ENCODE results near the gene KCNJ12. TPM values are rescaled to one million over a fixed set of nuclear protein-coding genes. Genes with fewer than 3 reads are reported as not detected.
"Not testable (repeated sequence)": the region's sequence is repeated elsewhere in the genome, so short reads cannot be mapped to it uniquely, and the experiment has no call there.

The KCNJ12 gene
- total RNA-seq, 2 donors from 2014 or later: 12.0 to 17.3 TPM

DNA sequence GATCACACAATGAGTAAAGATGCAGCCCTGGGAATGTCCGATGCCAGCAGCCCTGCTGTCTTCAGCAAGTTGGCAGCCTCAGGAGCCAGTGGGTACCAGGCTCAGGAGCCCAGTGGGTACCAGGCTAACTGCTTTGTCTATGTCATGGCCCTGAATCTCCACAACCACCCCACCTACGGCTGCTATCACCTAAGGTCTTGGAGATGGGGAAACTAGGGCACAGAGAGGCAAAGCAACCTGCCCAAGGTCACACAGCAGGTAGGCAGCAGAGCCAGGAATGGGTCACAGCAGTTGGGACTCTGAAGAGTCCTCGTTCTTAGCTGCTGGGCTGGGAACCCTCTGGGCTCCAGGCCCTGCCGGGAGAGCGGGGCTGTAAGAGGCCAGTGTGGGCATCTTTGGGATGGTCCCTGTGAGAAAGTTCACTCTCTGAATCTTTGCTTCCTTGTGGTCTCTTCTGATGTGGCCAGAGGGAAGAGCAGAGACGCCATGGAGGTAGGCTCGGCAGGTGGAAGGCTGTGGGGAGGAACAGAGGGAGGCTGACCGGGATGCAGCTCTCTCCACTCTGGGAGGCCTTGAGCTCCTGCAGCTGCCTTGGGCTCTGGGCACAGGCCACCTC lies 34.1 kb upstream of the KCNJ12 start:
- H3K4me3 ChIP-seq; H3K27me3 ChIP-seq; H3K9me3 ChIP-seq; H3K36me3 ChIP-seq; H3K27ac ChIP-seq; DNase-seq (ENCODE audit: low spot score): not testable (repeated sequence)
- peaks cover 0 to 16% of the 10 kb centered on the region in 2 donors for H3K4me1 ChIP-seq

- H3K9me3 ChIP-seq; DNase-seq (ENCODE audit: low spot score); H3K27me3 ChIP-seq; H3K36me3 ChIP-seq; H3K27ac ChIP-seq; H3K4me3 ChIP-seq: not testable (repeated sequence)
- peaks cover 0 to 12% of the 10 kb centered on the region in 2 donors for H3K4me1 ChIP-seq
Observed at GRCh38 chr17:21343061-21343949, 32.9 kb upstream of the KCNJ12 start.

DNA sequence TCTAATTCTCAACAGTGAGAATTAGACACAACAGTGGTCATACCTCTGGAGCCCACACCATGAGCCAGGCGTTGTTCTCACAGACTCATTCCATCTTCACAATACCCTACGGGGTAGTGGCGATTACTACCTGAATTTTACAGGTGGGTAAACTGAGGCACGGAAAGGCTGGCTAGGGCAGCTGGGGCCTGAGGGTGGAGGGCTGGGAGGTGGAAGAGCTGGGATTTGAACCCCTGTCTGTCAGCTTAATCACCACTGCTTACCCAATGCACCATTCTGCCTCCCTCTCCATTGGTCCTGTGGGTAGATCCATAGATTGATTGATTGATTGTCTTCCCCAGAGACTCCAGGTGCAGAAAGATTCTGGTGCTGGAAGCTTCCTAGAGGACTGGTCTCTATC lies 31.4 kb upstream of the KCNJ12 start:
- H3K4me3 ChIP-seq; H3K27ac ChIP-seq; H3K27me3 ChIP-seq; H3K9me3 ChIP-seq; H3K36me3 ChIP-seq; DNase-seq (ENCODE audit: low spot score): not testable (repeated sequence)
- H3K4me1 ChIP-seq: peaks cover 0 to 12% of the 10 kb centered on the region in 2 donors

DNA sequence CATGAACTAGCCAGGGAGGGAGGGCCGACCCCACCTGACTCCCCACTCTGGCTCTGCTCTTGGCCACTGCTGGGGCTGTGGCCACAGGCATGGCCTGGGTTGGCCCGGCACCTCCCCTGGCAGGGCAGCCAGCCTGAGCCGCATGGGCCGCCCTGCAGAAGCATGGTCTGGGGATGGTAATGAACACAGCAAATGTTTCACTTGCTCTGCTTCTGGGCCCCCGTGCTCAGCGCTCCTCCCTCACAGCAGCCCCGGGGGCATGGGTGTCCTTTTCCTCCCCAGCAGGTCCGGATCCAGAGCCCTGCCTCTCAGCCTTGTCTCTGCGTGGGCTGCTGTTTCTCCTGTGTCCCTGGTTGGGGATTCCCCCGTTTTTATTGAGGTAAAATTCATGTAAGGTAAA lies 30.9 kb upstream of the KCNJ12 start:
- no peak for DNase-seq (ENCODE audit: low spot score)
- H3K9me3 ChIP-seq: no peaks in the 10 kb centered on the region
- H3K27me3 ChIP-seq: no peaks in the 10 kb centered on the region
- TF ChIP-seq, protein P1, sequence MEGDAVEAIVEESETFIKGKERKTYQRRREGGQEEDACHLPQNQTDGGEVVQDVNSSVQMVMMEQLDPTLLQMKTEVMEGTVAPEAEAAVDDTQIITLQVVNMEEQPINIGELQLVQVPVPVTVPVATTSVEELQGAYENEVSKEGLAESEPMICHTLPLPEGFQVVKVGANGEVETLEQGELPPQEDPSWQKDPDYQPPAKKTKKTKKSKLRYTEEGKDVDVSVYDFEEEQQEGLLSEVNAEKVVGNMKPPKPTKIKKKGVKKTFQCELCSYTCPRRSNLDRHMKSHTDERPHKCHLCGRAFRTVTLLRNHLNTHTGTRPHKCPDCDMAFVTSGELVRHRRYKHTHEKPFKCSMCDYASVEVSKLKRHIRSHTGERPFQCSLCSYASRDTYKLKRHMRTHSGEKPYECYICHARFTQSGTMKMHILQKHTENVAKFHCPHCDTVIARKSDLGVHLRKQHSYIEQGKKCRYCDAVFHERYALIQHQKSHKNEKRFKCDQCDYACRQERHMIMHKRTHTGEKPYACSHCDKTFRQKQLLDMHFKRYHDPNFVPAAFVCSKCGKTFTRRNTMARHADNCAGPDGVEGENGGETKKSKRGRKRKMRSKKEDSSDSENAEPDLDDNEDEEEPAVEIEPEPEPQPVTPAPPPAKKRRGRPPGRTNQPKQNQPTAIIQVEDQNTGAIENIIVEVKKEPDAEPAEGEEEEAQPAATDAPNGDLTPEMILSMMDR (IDR thresholded peaks at IDR 0.05): no peak
- no peak overlapping the region for H3K4me3 ChIP-seq
- H3K4me1 ChIP-seq: peaks cover 0 to 12% of the 10 kb centered on the region in 2 donors
- H3K36me3 ChIP-seq: no peaks in the 10 kb centered on the region
- no peak overlapping the region for H3K27ac ChIP-seq

GRCh38 chr17:21346107-21346506 lies 30.1 kb upstream of the KCNJ12 start:
- not testable (repeated sequence) for H3K4me3 ChIP-seq

GRCh38 chr17:21346651-21347250 lies 29.4 kb upstream of the KCNJ12 start:
- peak overlapping the region in 1 of 2 donors; percentile 53 for H3K27ac ChIP-seq
- not testable (repeated sequence) for H3K27me3 ChIP-seq, H3K9me3 ChIP-seq, H3K4me3 ChIP-seq, H3K36me3 ChIP-seq
- H3K4me1 ChIP-seq: peaks cover 0 to 12% of the 10 kb centered on the region in 2 donors
- DNase-seq (ENCODE audit: low spot score): peak; percentile 86

More at GRCh38 chr17:21346107-21346506, 30.1 kb upstream of the KCNJ12 start:
- H3K36me3 ChIP-seq; H3K27ac ChIP-seq; H3K27me3 ChIP-seq; H3K9me3 ChIP-seq; DNase-seq (ENCODE audit: low spot score): not testable (repeated sequence)
- peaks cover 0 to 12% of the 10 kb centered on the region in 2 donors for H3K4me1 ChIP-seq

DNA sequence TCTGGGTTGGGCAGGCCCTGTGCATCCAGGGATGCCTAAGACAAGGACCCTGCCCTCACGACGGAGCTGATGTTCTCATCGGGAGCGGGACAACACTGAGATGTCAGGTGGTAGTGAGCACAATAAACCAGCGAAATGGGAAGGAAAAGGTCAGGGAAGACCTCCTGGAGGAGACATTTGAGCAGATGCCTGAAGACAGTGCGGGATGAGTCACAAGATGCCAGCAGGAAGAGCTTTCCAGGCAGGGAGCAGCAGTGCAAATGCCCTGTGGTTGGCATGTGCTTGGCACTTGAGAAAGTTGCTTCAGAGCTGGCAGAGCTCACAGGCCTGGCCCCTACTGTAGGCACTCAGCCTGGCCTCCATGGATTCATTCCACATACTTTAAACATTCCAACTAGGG lies 28.5 kb upstream of the KCNJ12 start:
- H3K27ac ChIP-seq; H3K4me3 ChIP-seq; H3K9me3 ChIP-seq; H3K36me3 ChIP-seq; H3K27me3 ChIP-seq; DNase-seq (ENCODE audit: low spot score): not testable (repeated sequence)
- peaks cover 0 to 12% of the 10 kb centered on the region in 2 donors for H3K4me1 ChIP-seq

- H3K4me1 ChIP-seq: peaks cover 0 to 12% of the 10 kb centered on the region in 2 donors
- H3K36me3 ChIP-seq; H3K27ac ChIP-seq; DNase-seq (ENCODE audit: low spot score); H3K27me3 ChIP-seq; H3K4me3 ChIP-seq; H3K9me3 ChIP-seq: not testable (repeated sequence)
Observed at GRCh38 chr17:21348081-21348925, 27.9 kb upstream of the KCNJ12 start.

DNA sequence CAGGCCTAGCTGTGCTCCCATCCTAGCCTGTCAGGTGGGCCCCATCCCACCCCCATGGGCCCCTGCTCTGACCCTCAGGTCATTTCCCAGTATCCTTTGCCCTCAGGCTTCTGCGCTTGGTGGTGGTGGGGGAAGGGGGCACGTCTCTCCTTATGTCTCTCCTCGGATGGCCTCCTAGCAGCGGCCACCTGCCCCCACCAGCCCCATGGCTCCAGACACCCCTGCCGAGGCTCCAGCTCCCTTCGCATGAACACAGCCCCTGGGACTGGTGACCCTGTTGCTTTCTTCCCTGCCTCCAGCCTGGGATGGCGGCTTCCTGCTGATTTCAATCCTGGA lies 27.3 kb upstream of the KCNJ12 start:
- not testable (repeated sequence) for H3K36me3 ChIP-seq; H3K27me3 ChIP-seq; H3K4me3 ChIP-seq; H3K9me3 ChIP-seq; DNase-seq (ENCODE audit: low spot score); H3K27ac ChIP-seq
- peaks cover 0 to 12% of the 10 kb centered on the region in 2 donors for H3K4me1 ChIP-seq

GRCh38 chr17:21349358-21350050 lies 26.7 kb upstream of the KCNJ12 start:
- not testable (repeated sequence) for H3K9me3 ChIP-seq; H3K27ac ChIP-seq; H3K27me3 ChIP-seq; H3K4me3 ChIP-seq; DNase-seq (ENCODE audit: low spot score); H3K36me3 ChIP-seq
- H3K4me1 ChIP-seq: peaks cover 0 to 12% of the 10 kb centered on the region in 2 donors

DNA sequence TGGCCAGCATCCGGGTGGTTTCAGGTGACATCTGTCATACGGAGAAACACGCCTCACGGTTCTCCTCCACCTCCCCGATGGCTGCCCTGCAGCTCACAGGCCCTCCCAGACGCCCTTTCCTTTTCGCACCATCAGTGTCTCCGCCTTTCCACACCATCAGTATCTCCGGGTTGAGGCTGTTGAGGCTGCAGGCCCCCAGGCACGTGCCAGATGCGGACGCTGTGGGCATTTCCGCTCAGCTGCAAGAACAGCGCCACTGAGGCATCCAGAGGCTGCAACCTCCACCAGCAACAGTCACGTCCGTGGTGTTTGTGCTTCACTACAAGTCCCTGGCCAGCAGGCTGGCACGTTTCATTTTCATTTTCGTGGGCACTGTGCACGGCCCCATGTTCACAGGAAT lies 25.7 kb upstream of the KCNJ12 start:
- H3K9me3 ChIP-seq; H3K36me3 ChIP-seq; H3K27ac ChIP-seq; H3K4me1 ChIP-seq; DNase-seq (ENCODE audit: low spot score); H3K4me3 ChIP-seq; H3K27me3 ChIP-seq: not testable (repeated sequence)

All from right atrium auricular region (tissue), 2 donors.